GM23248 (cell line): Measurements from ENCODE around the gene SH3RF3. TPM values are rescaled to one million over a fixed set of nuclear protein-coding genes. Genes with fewer than 3 reads are reported as not detected.

Experiments used
- DNase-seq: peaks from one replicate; pipeline ENCODE4 v3.0.0-alpha.2; 2015
- H2AFZ ChIP-seq: fragments of 200-600 bp; sonication (generic); 2 replicates; pipeline ENCODE4 v1.6.1; 2016; ENCODE audit warnings: antibody characterized with exemption
- H3F3A ChIP-seq: fragments of 200-600 bp; sonication (generic); 2 replicates; pipeline ENCODE4 v1.6.1; 2016; ENCODE audit warnings: mild to moderate bottlenecking, antibody characterized with exemption, mixed run types; ENCODE audit not compliant: insufficient read depth
- H3K27ac ChIP-seq: fragments of 200-600 bp; sonication (generic); 2 replicates; pipeline ENCODE4 v1.5.1; 2016; ENCODE audit warnings: mild to moderate bottlenecking
- H3K27me3 ChIP-seq: fragments of 200-600 bp; sonication (generic); replicated peaks from 2 replicates; pipeline ENCODE4 v1.6.1; 2016; ENCODE audit warnings: mild to moderate bottlenecking; ENCODE audit not compliant: insufficient read depth
- H3K36me3 ChIP-seq: fragments of 200-600 bp; sonication (generic); 2 replicates; pipeline ENCODE4 v1.6.1; 2016; ENCODE audit warnings: low read depth, mild to moderate bottlenecking
- H3K4me1 ChIP-seq: fragments of 200-600 bp; sonication (generic); 2 replicates; pipeline ENCODE4 v1.6.1; 2016; ENCODE audit warnings: mild to moderate bottlenecking; ENCODE audit not compliant: insufficient read depth
- H3K4me2 ChIP-seq: fragments of 200-600 bp; sonication (generic); one replicate; pipeline ENCODE4 v1.6.1; 2016; ENCODE audit warnings: mild to moderate bottlenecking; ENCODE audit not compliant: unreplicated experiment
- H3K4me3 ChIP-seq: fragments of 200-600 bp; sonication (generic); 2 replicates; pipeline ENCODE4 v1.5.1; 2016; ENCODE audit warnings: mild to moderate bottlenecking
- H3K79me2 ChIP-seq: fragments of 200-600 bp; sonication (generic); 2 replicates; pipeline ENCODE4 v1.6.1; 2016; ENCODE audit warnings: mild to moderate bottlenecking; ENCODE audit not compliant: insufficient read depth
- H3K9ac ChIP-seq: fragments of 200-600 bp; sonication (generic); 2 replicates; pipeline ENCODE4 v1.6.1; 2016; ENCODE audit warnings: mild to moderate bottlenecking
- H3K9me2 ChIP-seq: fragments of 200-600 bp; sonication (generic); 2 replicates; pipeline ENCODE4 v1.6.1; 2016; ENCODE audit warnings: mixed run types, mild to moderate bottlenecking, moderate library complexity; ENCODE audit not compliant: insufficient read depth
- H3K9me3 ChIP-seq: fragments of 200-600 bp; sonication (generic); one replicate; pipeline ENCODE4 v1.6.1; 2017; ENCODE audit warnings: low read depth
- H4K20me1 ChIP-seq: fragments of 200-600 bp; sonication (generic); 2 replicates; pipeline ENCODE4 v1.6.0; 2016; ENCODE audit not compliant: insufficient read depth
- EZH2 ChIP-seq: fragments of 200-600 bp; sonication (generic); IDR thresholded peaks from 2 replicates; pipeline ENCODE4 v1.6.1; 2018; ENCODE audit warnings: antibody characterized with exemption, mild to moderate bottlenecking; ENCODE audit not compliant: insufficient read depth, poor library complexity, severe bottlenecking
- EZH2phosphoT487 ChIP-seq: fragments of 200-600 bp; sonication (generic); IDR thresholded peaks from 2 replicates; pipeline ENCODE4 v1.6.1; 2018; ENCODE audit warnings: antibody characterized with exemption, moderate library complexity, mild to moderate bottlenecking, low read depth; ENCODE audit not compliant: insufficient read depth
- WGBS, 2 experiments: methylation state at CpG; one replicate each; pipeline ENCODE4 v1.1.6; 2015 to 2017; ENCODE audit warnings: low lambda C conversion rate in 2 of 2, low coverage in 1 of 2; ENCODE audit errors: missing lambda C conversion rate in 2 of 2; 5-methylcytosine and 5-hydroxymethylcytosine counted together
- in situ Hi-C: fragments of 300-500 bp; cut with MboI; formaldehyde crosslinking; loops from 2 replicates; pipeline ENCODE4 v1.15.0; 2020
- polyA plus RNA-seq: library from polyadenylated mRNA; unstranded; fragments of >200 nt; fragmentation: Nextera tagmentation; extraction: Ambion mirVana; gene quantifications from 2 replicates; pipeline ENCODE4 v1.2.1, GENCODE V29; 2016
- total RNA-seq: library from RNA; depleted of rRNA; stranded (reverse); fragments of >200 nt; shearing (Covaris generic); gene quantifications from 2 replicates; pipeline ENCODE4 v1.2.3, GENCODE V29; 2014; rRNA removed

SH3RF3 gene
- total RNA-seq (3.3 and 5.2 TPM in 2 replicates), polyA plus RNA-seq (1.5 and 2.1 TPM in 2 replicates)

GRCh38 chr2:109128616-109129355, at the start of gene SH3RF3:
TSS of gene SH3RF3 (plus strand) at chr2:109129205.
- Histone ChIP-seq H3K9ac (peak within 1 kb of the TSS; percentile 84), H3K79me2 (peaks cover 35% of the 10 kb centered on the region), H3K4me3 (peak within 1 kb of the TSS; percentile 87), H3F3A (peaks cover 21% of the 10 kb centered on the region), H2AFZ (peak within 1 kb of the TSS; percentile 83), H3K27me3 (no peaks in the 10 kb centered on the region), H3K36me3 (no peaks in the 10 kb centered on the region), H3K9me2 (no peaks in the 10 kb centered on the region), H4K20me1 (no peaks in the 10 kb centered on the region), H3K9me3 (no peaks in the 10 kb centered on the region), H3K4me2 (peak within 1 kb of the TSS; percentile 90), H3K27ac (peak within 1 kb of the TSS; percentile 46), H3K4me1 (peaks cover 45% of the 10 kb centered on the region)
- peak; percentile 77 for DNase-seq
- TF ChIP-seq EZH2phosphoT487 (no peak), EZH2 (no peak)
- in situ Hi-C loops: loop anchor here (10.0 kb wide), 1 partner anchor 376 kb away; no protein-coding TSS in a partner anchor
- WGBS, 2 experiments: 1 to 2% methylated on average over 67 to 70 of the region's 85 CpGs

- no peak overlapping the region for H2AFZ ChIP-seq
- H3K27me3 ChIP-seq: peaks cover 52% of the 10 kb centered on the region
- in situ Hi-C loops: no loop called here
- WGBS, 2 experiments: 41 to 43% methylated on average over 6 of the region's 6 CpGs
- H3K36me3 ChIP-seq: no peaks in the 10 kb centered on the region
- H3K9me2 ChIP-seq: no peaks in the 10 kb centered on the region
- no peak for TF ChIP-seq EZH2phosphoT487
- no peak for TF ChIP-seq EZH2
- no peak for DNase-seq
- H3K9me3 ChIP-seq: no peaks in the 10 kb centered on the region
- H3K79me2 ChIP-seq: no peaks in the 10 kb centered on the region
- no peak overlapping the region for H3K4me2 ChIP-seq
- no peaks in the 10 kb centered on the region for H3K4me1 ChIP-seq
- no peak overlapping the region for H3K4me3 ChIP-seq
- no peak overlapping the region for H3K9ac ChIP-seq
- no peaks in the 10 kb centered on the region for H3F3A ChIP-seq
- no peaks in the 10 kb centered on the region for H4K20me1 ChIP-seq
- H3K27ac ChIP-seq: no peak overlapping the region
Observed at GRCh38 chr2:109079590-109079989, 49.4 kb upstream of the SH3RF3 start.

- in situ Hi-C loops: no loop called here
- Histone ChIP-seq H3K9me3 (no peaks in the 10 kb centered on the region), H3K36me3 (no peaks in the 10 kb centered on the region), H3K79me2 (no peaks in the 10 kb centered on the region), H3K4me3 (no peak overlapping the region), H3F3A (no peaks in the 10 kb centered on the region), H3K9ac (no peak overlapping the region), H3K4me2 (no peak overlapping the region), H2AFZ (no peak overlapping the region), H3K9me2 (no peaks in the 10 kb centered on the region), H4K20me1 (no peaks in the 10 kb centered on the region), H3K27ac (no peak overlapping the region), H3K4me1 (no peaks in the 10 kb centered on the region), H3K27me3 (peaks cover 55% of the 10 kb centered on the region)
- WGBS, 2 experiments: 18 to 23% methylated on average over 6 of the region's 6 CpGs
- TF ChIP-seq EZH2 (no peak), EZH2phosphoT487 (no peak)
- DNase-seq: no peak
Observed at GRCh38 chr2:109080109-109080508, 48.9 kb upstream of the SH3RF3 start.

- H3K36me3 ChIP-seq: no peaks in the 10 kb centered on the region
- no peaks in the 10 kb centered on the region for H3K4me1 ChIP-seq
- no peak overlapping the region for H3K27ac ChIP-seq
- H3F3A ChIP-seq: no peaks in the 10 kb centered on the region
- no peak overlapping the region for H3K9ac ChIP-seq
- H3K4me3 ChIP-seq: no peak overlapping the region
- no peak for DNase-seq
- no peak overlapping the region for H3K4me2 ChIP-seq
- no peaks in the 10 kb centered on the region for H3K9me3 ChIP-seq
- no peaks in the 10 kb centered on the region for H3K79me2 ChIP-seq
- H4K20me1 ChIP-seq: no peaks in the 10 kb centered on the region
- TF ChIP-seq EZH2: no peak
- TF ChIP-seq EZH2phosphoT487: no peak
- in situ Hi-C loops: no loop called here
- peaks cover 52% of the 10 kb centered on the region for H3K27me3 ChIP-seq
- H2AFZ ChIP-seq: no peak overlapping the region
- WGBS, 2 experiments: 1% methylated on average over 3 of the region's 3 CpGs
- no peaks in the 10 kb centered on the region for H3K9me2 ChIP-seq
Observed at GRCh38 chr2:109080757-109081156, 48.2 kb upstream of the SH3RF3 start.
